ENCODE measurements around the gene GAL3ST2.

GAL3ST2 gene

DNA sequence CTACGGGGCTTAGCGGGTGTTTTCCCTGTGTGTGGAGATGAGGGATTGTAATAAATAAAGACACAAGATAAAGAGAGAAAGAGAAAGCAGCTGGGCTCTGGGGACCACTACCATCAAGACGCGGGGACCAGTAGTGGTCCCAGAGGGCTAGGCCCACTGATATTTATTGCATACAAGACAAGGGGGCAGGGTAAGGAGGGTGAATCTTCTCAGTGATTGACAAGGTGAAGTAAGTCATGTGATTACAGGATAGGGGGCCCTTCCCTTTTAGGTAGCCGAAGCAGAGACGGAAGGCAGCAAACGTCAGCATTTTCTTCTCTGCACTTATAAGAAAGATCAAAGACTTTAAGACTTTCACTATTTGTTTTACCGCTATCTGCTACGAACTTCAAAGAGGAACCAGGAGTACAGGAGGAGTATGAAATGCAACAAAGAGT, 4.5 kb upstream of the GAL3ST2 start:
- peak overlapping the region; percentile 65 for H2AFZ ChIP-seq (ENCODE audit: low read length)
- peak overlapping the region; percentile 72 for H3K27ac ChIP-seq (replicated peaks; ENCODE audit: low read length)
- DNase-seq (ENCODE audit: low spot score) = no peak
- no peak overlapping the region for H3K9ac ChIP-seq (ENCODE audit: low read depth, low read length, poor library complexity)
- H3K14ac ChIP-seq (ENCODE audit: low read length) = no peak overlapping the region
- peak overlapping the region; percentile 92 for H3K18ac ChIP-seq (ENCODE audit: low read length)
- no peaks in the 10 kb centered on the region for H3K36me3 ChIP-seq (replicated peaks in 1 of 2; ENCODE audit: control insufficient read depth in 2 of 2, insufficient read depth in 2 of 2, low read length in 2 of 2)
- H3K79me1 ChIP-seq (ENCODE audit: low read depth, low read length) = peaks cover 2% of the 10 kb centered on the region
- H3K27me3 ChIP-seq (ENCODE audit: control insufficient read depth in 3 of 3, insufficient read depth in 3 of 3, low read depth in 1 of 3, low read length in 3 of 3) = no peaks in the 10 kb centered on the region
- peak overlapping the region; percentile 96 for H2BK5ac ChIP-seq (ENCODE audit: low read length)
- H2BK120ac ChIP-seq (ENCODE audit: low read depth, low read length) = no peak overlapping the region
- H3K9me3 ChIP-seq (replicated peaks in 1 of 2; ENCODE audit: control insufficient read depth in 2 of 2, insufficient read depth in 1 of 2, low read depth in 1 of 2, low read length in 2 of 2) = no peaks in the 10 kb centered on the region
- peak overlapping the region; percentile 86 for H2AK5ac ChIP-seq (ENCODE audit: low read depth, low read length)
- H4K8ac ChIP-seq (ENCODE audit: low read depth, low read length) = no peak overlapping the region
- peaks cover 16 to 22% of the 10 kb centered on the region in 2 donors for H3K4me1 ChIP-seq (ENCODE audit: control insufficient read depth in 2 of 2, insufficient read depth in 1 of 2, low read depth in 1 of 2, low read length in 2 of 2)
- no CpG with 5 or more reads among the region's 9 CpGs for WGBS, 2 donors (ENCODE audit: extremely low coverage in 2 of 2, insufficient read length in 2 of 2, insufficient replicate concordance in 1 of 2)
- H2BK15ac ChIP-seq (ENCODE audit: low read length) = no peak overlapping the region
- H2BK12ac ChIP-seq (ENCODE audit: low read length) = peak overlapping the region; percentile 46
- H3K4me3 ChIP-seq (ENCODE audit: low read length in 2 of 2) = no peak overlapping the region
- H3K4ac ChIP-seq (ENCODE audit: low read length) = no peak overlapping the region
- H4K91ac ChIP-seq (ENCODE audit: low read depth, low read length, poor library complexity) = no peak overlapping the region
- H3K4me2 ChIP-seq (ENCODE audit: insufficient read depth, low read length, poor library complexity, severe bottlenecking) = no peak overlapping the region
- no peak overlapping the region for H3K23ac ChIP-seq (ENCODE audit: low read depth, low read length, poor library complexity)

DNA sequence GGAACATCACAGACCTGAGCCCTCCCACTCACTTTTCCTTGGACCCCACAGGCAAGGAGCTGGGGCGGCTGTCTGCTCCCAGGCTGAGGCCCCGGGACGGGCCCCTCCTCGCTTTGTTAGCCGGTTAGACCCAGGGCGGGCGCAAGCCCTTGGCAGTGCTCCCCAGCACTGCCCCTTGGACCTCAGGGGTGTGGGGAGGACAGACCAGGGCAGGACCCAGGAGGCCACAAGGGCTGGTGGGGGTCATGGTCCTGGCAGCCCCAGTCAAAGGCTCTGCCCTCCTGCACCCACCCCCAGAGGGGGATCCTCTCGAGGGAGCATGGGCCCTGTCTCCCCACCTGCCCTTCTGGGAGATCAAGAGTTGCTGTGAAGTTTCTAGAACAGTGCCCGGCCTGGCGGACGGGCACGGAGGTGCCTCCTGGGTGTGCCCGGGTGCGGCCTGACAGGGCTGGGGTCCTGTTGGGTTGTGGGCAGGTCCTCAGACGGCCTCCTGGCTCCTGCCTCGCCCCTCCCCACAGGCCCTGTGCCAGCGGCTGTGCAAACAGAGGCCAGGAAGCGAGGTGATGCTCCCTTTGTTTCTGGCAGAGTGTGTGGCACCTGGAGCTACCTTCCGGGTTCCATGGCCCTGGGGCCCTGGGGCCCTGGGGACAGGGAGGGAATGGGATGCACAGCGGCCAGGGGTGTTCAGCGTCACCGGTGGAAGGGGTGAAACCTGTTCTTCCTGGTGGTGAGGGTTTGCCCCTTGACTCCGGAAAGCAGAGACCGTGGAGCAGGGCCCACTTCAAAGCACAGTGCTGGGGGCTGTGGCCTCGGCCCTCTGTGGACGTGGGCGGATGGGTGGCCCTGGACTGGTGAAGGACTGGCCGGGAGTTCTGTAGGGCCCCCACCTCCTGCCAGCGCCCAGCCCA, 2.9 kb upstream of the GAL3ST2 start:
- no peak for DNase-seq (ENCODE audit: low spot score)
- Histone ChIP-seq H3K4me1 (ENCODE audit: control insufficient read depth in 2 of 2, insufficient read depth in 1 of 2, low read depth in 1 of 2, low read length in 2 of 2) (peaks cover 16 to 22% of the 10 kb centered on the region in 2 donors), H3K79me1 (ENCODE audit: low read depth, low read length) (peaks cover 2% of the 10 kb centered on the region), H3K23ac (ENCODE audit: low read depth, low read length, poor library complexity) (peak overlapping the region; percentile 65), H4K91ac (ENCODE audit: low read depth, low read length, poor library complexity) (no peak overlapping the region), H3K9ac (ENCODE audit: low read depth, low read length, poor library complexity) (peak overlapping the region; percentile 70), H3K4me2 (ENCODE audit: insufficient read depth, low read length, poor library complexity, severe bottlenecking) (no peak overlapping the region), H3K18ac (ENCODE audit: low read length) (peak overlapping the region; percentile 87), H3K14ac (ENCODE audit: low read length) (peak overlapping the region; percentile 56), H3K4me3 (ENCODE audit: low read length in 2 of 2) (no peak overlapping the region), H3K36me3 (replicated peaks in 1 of 2; ENCODE audit: control insufficient read depth in 2 of 2, insufficient read depth in 2 of 2, low read length in 2 of 2) (no peaks in the 10 kb centered on the region), H2AK5ac (ENCODE audit: low read depth, low read length) (peak overlapping the region; percentile 91), H2BK12ac (ENCODE audit: low read length) (peak overlapping the region; percentile 22), H2BK5ac (ENCODE audit: low read length) (no peak overlapping the region), H2BK120ac (ENCODE audit: low read depth, low read length) (peak overlapping the region; percentile 72), H2BK15ac (ENCODE audit: low read length) (peak overlapping the region; percentile 98), H3K27me3 (ENCODE audit: control insufficient read depth in 3 of 3, insufficient read depth in 3 of 3, low read depth in 1 of 3, low read length in 3 of 3) (no peaks in the 10 kb centered on the region), H4K8ac (ENCODE audit: low read depth, low read length) (no peak overlapping the region), H3K4ac (ENCODE audit: low read length) (no peak overlapping the region), H2AFZ (ENCODE audit: low read length) (no peak overlapping the region), H3K9me3 (replicated peaks in 1 of 2; ENCODE audit: control insufficient read depth in 2 of 2, insufficient read depth in 1 of 2, low read depth in 1 of 2, low read length in 2 of 2) (no peaks in the 10 kb centered on the region), H3K27ac (replicated peaks; ENCODE audit: low read length) (no peak overlapping the region)
- WGBS, 2 donors (ENCODE audit: extremely low coverage in 2 of 2, insufficient read length in 2 of 2, insufficient replicate concordance in 1 of 2) = no CpG with 5 or more reads among the region's 29 CpGs

DNA sequence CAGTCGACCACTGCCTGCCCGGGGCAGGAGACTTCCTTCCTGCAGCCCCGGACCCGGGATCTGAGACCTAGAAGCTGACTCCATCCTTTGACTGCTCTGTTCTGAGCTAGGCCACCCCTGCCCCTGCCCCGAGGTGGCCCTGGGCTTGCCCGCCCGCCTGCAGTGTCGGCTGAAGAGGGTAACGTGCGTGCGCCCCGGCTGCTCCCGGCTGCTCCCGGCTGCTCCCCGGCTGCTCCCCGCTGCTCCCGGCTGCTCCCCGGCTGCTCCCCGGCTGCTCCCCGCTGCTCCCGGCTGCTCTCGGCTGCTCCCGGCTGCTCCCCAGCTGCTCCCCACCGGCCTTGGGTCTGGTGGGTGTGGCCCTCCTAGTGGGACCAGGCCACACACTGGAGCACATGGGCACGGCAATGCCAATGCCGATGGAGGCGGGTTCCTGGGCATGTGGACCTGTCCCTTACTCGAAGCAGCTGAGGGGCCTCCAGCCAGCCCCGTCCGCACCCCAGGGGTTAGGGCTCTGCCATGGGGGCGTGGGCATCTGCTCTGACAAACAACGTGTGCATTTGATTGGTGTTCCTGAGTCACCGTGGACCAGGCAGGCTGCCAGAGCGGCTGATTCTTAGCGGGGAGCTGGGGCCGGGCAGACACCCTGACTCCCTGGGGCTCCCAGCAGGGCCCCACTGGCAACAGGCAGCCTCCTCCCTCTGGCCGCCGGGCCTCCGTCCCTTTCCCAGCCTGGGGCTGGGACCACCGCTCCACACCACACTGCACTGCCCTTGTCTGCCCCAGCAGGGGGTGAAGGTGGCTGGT, 2.0 kb upstream of the GAL3ST2 start:
- H3K4ac ChIP-seq (ENCODE audit: low read length) = peak overlapping the region; percentile 66
- WGBS, 2 donors (ENCODE audit: extremely low coverage in 2 of 2, insufficient read length in 2 of 2, insufficient replicate concordance in 1 of 2) = no CpG with 5 or more reads among the region's 40 CpGs
- no peak for DNase-seq (ENCODE audit: low spot score)

More for the DNA sequence above, 2.0 kb upstream of the GAL3ST2 start:
- H3K36me3 ChIP-seq (replicated peaks in 1 of 2; ENCODE audit: control insufficient read depth in 2 of 2, insufficient read depth in 2 of 2, low read length in 2 of 2) = no peaks in the 10 kb centered on the region
- peak overlapping the region; percentile 98 for H2BK15ac ChIP-seq (ENCODE audit: low read length)
- peak overlapping the region; percentile 47 for H3K14ac ChIP-seq (ENCODE audit: low read length)
- peak overlapping the region; percentile 72 for H2BK120ac ChIP-seq (ENCODE audit: low read depth, low read length)
- H3K9ac ChIP-seq (ENCODE audit: low read depth, low read length, poor library complexity) = peak overlapping the region; percentile 44
- H3K27ac ChIP-seq (replicated peaks; ENCODE audit: low read length) = no peak overlapping the region
- H3K79me1 ChIP-seq (ENCODE audit: low read depth, low read length) = peaks cover 2% of the 10 kb centered on the region
- H3K18ac ChIP-seq (ENCODE audit: low read length) = peak overlapping the region; percentile 92
- no peak overlapping the region for H2AFZ ChIP-seq (ENCODE audit: low read length)
- peak overlapping the region; percentile 91 for H2AK5ac ChIP-seq (ENCODE audit: low read depth, low read length)
- H3K4me3 ChIP-seq (ENCODE audit: low read length in 2 of 2) = no peak overlapping the region
- no peak overlapping the region for H2BK12ac ChIP-seq (ENCODE audit: low read length)
- H4K8ac ChIP-seq (ENCODE audit: low read depth, low read length) = no peak overlapping the region
- peak overlapping the region; percentile 66 for H2BK5ac ChIP-seq (ENCODE audit: low read length)
- no peak overlapping the region for H4K91ac ChIP-seq (ENCODE audit: low read depth, low read length, poor library complexity)
- no peaks in the 10 kb centered on the region for H3K27me3 ChIP-seq (ENCODE audit: control insufficient read depth in 3 of 3, insufficient read depth in 3 of 3, low read depth in 1 of 3, low read length in 3 of 3)
- H3K4me1 ChIP-seq (ENCODE audit: control insufficient read depth in 2 of 2, insufficient read depth in 1 of 2, low read depth in 1 of 2, low read length in 2 of 2) = peaks cover 16 to 22% of the 10 kb centered on the region in 2 donors
- no peak overlapping the region for H3K4me2 ChIP-seq (ENCODE audit: insufficient read depth, low read length, poor library complexity, severe bottlenecking)
- H3K23ac ChIP-seq (ENCODE audit: low read depth, low read length, poor library complexity) = peak overlapping the region; percentile 85
- H3K9me3 ChIP-seq (replicated peaks in 1 of 2; ENCODE audit: control insufficient read depth in 2 of 2, insufficient read depth in 1 of 2, low read depth in 1 of 2, low read length in 2 of 2) = no peaks in the 10 kb centered on the region

Data from neuronal stem cell (in vitro differentiated cells).